GM18507 (cell line): ENCODE measurements around the gene WNT3A.

Experiments
- DNase-seq: peaks from one replicate; pipeline ENCODE4 v3.0.0; 2011; ENCODE audit warnings: low read depth; ENCODE audit not compliant: insufficient read length; ENCODE audit errors: extremely low spot score
- FAIRE-seq: peaks from 2 replicates; lab custom pipeline; 2011; peaks lifted over from hg19 to GRCh38; lab: Jason Lieb, UNC

The WNT3A gene

GRCh38 chr1:228044961-228045360 lies 38.2 kb downstream of the WNT3A start:
- FAIRE-seq, result no peak
- no peak for DNase-seq

DNA sequence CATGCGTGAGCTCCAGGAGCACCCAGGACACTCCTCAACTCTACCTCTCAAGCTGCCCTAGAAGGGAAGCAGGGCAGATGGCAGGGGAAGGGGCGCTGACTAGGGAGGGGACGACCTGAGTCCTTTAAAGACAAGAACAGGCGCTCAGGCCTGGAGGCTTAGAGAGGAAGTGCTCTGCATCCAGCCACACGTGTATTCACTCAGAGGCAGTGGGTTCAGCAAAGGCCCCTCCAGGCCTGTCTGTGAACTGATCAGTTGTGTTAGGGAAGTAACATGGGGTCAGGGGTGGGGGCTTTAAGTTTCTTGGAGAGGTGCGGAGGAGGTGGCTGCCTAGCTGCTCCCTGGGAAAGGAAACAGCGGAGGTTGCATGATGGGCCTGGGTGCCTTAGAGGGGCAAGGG lies 38.6 kb downstream of the WNT3A start:
- FAIRE-seq, result no peak
- DNase-seq, result no peak

DNA sequence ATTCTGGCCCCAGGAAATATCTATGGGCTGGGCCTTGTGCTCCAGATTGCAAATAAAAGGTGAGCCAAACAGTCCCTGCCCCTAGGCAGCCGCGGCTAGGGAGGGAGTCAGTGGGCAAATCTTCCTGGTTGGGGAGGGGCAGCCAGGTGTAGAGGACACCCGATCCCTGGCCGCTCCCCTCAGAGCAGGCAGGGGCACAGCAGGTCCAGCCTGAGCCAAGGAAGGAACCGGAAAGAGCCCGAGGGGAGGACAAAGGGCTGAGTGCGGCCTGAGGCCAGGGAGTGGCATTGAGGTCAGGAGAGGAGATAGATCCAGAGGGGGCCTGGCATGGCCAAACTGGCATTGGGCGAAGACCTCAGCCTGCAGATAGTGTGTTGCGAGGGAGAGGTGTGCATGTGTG lies 39.1 kb downstream of the WNT3A start:
- FAIRE-seq, result no peak

DNA sequence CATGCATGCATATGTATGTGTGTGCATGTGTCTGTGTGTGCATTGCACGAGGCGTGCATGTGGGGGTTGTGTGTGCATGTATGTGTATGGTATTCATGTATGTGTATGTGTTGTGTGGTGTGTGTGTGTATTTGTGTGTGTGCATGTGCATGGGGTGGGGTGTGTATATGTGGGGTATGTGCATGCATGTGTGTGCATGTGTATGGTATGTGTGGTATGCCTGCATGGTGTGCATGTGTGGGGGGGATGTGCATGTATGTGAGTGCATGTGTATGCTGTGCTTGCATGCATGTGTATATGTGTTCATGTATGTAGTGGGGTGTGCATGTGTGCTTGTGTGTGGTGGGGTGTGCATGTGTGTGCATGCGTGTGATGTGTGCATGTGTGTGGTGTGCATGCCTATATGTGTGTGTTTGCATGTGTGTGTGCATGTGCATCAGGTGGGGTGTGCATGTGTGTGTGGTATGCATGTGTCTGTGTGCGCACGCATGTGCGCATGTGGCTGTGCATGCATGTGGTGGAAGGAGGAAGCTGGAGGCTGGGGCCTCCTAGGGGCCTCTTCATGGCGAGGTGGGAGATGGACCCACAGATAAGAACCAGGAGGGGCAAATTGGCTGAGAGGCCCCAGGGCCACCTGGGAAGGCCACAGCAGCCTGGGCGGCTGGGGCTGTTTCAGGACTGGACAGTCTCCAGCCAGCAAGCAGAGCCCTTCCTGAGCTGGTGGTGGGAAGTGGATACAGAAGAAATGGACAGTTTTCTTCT lies 39.8 kb downstream of the WNT3A start:
- FAIRE-seq (no peak), DNase-seq (no peak)

More for the DNA sequence above, 39.1 kb downstream of the WNT3A start:
- no peak for DNase-seq

DNA sequence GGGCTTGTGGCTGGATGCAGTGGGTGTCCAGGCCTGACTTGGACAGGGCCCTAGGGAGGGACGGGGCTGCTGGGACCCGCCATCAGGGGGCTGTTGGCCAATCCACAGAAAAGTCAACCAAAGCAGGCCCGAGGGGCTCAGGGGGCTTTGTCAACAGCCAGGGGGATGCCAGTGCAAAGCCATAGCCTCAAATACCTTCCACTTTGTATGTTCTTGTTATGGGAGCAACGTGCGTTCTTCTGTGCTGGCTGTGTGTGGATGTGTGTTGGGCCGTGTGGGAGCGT lies 40.3 kb downstream of the WNT3A start:
- FAIRE-seq (no peak), DNase-seq (no peak)

- DNase-seq (no peak), FAIRE-seq (no peak)
Measured at GRCh38 chr1:228048120-228048519, 41.3 kb downstream of the WNT3A start.

GRCh38 chr1:228048659-228049298 lies 42.0 kb downstream of the WNT3A start:
- FAIRE-seq, result no peak

GRCh38 chr1:228050571-228051231 lies 43.9 kb downstream of the WNT3A start:
- DNase-seq (no peak), FAIRE-seq (no peak)

More at GRCh38 chr1:228048659-228049298, 42.0 kb downstream of the WNT3A start:
- DNase-seq, result no peak

DNA sequence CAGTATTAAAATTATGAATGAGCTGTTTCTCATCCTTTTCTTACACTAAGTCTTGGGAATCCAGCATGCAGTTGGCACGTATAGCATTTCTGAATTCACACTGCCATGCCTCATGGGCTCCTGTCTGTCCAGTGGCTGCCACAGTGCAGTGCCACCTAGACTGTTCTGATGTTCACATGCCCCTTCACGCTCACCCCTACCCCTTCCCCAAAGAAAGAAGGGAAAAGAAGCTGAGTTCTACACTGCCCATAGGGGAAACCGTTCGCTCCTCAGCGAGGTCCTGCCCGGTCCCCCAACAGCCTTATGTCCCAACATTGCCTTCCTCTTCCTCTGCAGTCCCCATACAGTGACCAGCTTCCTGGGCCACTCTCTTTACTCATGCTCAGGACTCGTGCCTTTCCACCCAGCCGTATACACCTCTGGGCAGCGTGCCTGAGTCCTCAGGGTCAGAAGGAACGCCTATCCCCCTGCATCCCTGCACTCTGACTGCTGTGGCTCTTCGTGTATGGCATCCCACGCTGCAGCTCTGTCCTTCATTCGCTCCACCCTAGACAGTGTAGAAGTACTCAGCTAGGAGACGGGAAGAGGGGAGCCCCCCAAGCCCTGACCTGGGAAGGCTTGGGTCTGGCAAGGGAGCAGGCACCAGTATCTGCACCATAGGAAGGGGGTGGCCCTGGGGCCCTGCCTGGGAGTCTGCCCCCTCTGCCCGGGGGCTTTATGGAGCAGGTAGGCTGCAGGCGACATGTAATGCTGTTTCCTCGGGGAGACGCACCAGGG lies 51.6 kb downstream of the WNT3A start:
- FAIRE-seq (no peak), DNase-seq (no peak)

DNA sequence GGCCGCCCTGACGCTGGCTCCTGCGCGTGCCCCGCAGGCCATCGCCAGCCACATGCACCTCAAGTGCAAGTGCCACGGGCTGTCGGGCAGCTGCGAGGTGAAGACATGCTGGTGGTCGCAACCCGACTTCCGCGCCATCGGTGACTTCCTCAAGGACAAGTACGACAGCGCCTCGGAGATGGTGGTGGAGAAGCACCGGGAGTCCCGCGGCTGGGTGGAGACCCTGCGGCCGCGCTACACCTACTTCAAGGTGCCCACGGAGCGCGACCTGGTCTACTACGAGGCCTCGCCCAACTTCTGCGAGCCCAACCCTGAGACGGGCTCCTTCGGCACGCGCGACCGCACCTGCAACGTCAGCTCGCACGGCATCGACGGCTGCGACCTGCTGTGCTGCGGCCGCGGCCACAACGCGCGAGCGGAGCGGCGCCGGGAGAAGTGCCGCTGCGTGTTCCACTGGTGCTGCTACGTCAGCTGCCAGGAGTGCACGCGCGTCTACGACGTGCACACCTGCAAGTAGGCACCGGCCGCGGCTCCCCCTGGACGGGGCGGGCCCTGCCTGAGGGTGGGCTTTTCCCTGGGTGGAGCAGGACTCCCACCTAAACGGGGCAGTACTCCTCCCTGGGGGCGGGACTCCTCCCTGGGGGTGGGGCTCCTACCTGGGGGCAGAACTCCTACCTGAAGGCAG lies 52.3 kb downstream of the WNT3A start:
- DNase-seq (no peak), FAIRE-seq (no peak)

DNA sequence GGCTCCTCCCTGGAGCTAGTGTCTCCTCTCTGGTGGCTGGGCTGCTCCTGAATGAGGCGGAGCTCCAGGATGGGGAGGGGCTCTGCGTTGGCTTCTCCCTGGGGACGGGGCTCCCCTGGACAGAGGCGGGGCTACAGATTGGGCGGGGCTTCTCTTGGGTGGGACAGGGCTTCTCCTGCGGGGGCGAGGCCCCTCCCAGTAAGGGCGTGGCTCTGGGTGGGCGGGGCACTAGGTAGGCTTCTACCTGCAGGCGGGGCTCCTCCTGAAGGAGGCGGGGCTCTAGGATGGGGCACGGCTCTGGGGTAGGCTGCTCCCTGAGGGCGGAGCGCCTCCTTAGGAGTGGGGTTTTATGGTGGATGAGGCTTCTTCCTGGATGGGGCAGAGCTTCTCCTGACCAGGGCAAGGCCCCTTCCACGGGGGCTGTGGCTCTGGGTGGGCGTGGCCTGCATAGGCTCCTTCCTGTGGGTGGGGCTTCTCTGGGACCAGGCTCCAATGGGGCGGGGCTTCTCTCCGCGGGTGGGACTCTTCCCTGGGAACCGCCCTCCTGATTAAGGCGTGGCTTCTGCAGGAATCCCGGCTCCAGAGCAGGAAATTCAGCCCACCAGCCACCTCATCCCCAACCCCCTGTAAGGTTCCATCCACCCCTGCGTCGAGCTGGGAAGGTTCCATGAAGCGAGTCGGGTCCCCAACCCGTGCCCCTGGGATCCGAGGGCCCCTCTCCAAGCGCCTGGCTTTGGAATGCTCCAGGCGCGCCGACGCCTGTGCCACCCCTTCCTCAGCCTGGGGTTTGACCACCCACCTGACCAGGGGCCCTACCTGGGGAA lies 53.0 kb downstream of the WNT3A start:
- no peak for FAIRE-seq
- no peak for DNase-seq

GRCh38 chr1:228060458-228061190 lies 53.8 kb downstream of the WNT3A start:
- no peak for FAIRE-seq
- no peak for DNase-seq

- DNase-seq (no peak), FAIRE-seq (no peak)
Measured at GRCh38 chr1:228061411-228062084, 54.8 kb downstream of the WNT3A start.

GRCh38 chr1:228062085-228062791 lies 55.4 kb downstream of the WNT3A start:
- no peak for FAIRE-seq

GRCh38 chr1:228062812-228063211 lies 56.0 kb downstream of the WNT3A start:
- FAIRE-seq, result no peak
- no peak for DNase-seq

More at GRCh38 chr1:228062085-228062791, 55.4 kb downstream of the WNT3A start:
- DNase-seq, result no peak

- FAIRE-seq, result no peak
Measured at GRCh38 chr1:228063251-228064191, 56.7 kb downstream of the WNT3A start.

More at GRCh38 chr1:228063251-228064191, 56.7 kb downstream of the WNT3A start:
- DNase-seq, result no peak
